ENCODE results near the gene PROB1. TPM values are rescaled to one million over a fixed set of nuclear protein-coding genes. Genes with fewer than 3 reads are reported as not detected.
"Not testable (repeated sequence)": the region's sequence is repeated elsewhere in the genome, so short reads cannot be mapped to it uniquely, and the experiment has no call there.

PROB1 gene
- total RNA-seq, 1 donor from 2014 or later = 0.86 TPM

GRCh38 chr5:139358064-139358463 is 36.8 kb downstream of the PROB1 start:
- peaks cover 8% of the 10 kb centered on the region for H3K36me3 ChIP-seq
- TF ChIP-seq, protein P1, sequence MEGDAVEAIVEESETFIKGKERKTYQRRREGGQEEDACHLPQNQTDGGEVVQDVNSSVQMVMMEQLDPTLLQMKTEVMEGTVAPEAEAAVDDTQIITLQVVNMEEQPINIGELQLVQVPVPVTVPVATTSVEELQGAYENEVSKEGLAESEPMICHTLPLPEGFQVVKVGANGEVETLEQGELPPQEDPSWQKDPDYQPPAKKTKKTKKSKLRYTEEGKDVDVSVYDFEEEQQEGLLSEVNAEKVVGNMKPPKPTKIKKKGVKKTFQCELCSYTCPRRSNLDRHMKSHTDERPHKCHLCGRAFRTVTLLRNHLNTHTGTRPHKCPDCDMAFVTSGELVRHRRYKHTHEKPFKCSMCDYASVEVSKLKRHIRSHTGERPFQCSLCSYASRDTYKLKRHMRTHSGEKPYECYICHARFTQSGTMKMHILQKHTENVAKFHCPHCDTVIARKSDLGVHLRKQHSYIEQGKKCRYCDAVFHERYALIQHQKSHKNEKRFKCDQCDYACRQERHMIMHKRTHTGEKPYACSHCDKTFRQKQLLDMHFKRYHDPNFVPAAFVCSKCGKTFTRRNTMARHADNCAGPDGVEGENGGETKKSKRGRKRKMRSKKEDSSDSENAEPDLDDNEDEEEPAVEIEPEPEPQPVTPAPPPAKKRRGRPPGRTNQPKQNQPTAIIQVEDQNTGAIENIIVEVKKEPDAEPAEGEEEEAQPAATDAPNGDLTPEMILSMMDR (IDR thresholded peaks at IDR 0.05) = no peak
- no peak overlapping the region for H3K4me3 ChIP-seq
- ATAC-seq (no peak), DNase-seq (no peak)
- no peaks in the 10 kb centered on the region for H3K9me3 ChIP-seq
- H3K4me1 ChIP-seq = peaks cover 18% of the 10 kb centered on the region
- no peak overlapping the region for H3K27ac ChIP-seq
- intact Hi-C loops (cut with DNase I) = no loop called here
- H3K27me3 ChIP-seq (ENCODE audit: low read depth) = no peaks in the 10 kb centered on the region

GRCh38 chr5:139355900-139356299 is 39.0 kb downstream of the PROB1 start:
- H3K9me3 ChIP-seq; H3K4me3 ChIP-seq; H3K27ac ChIP-seq; ATAC-seq; H3K27me3 ChIP-seq (ENCODE audit: low read depth); DNase-seq; intact Hi-C loops (cut with DNase I); H3K36me3 ChIP-seq: not testable (repeated sequence)
- peaks cover 18% of the 10 kb centered on the region for H3K4me1 ChIP-seq

GRCh38 chr5:139354186-139354585 is 40.7 kb downstream of the PROB1 start:
- Histone ChIP-seq H3K27me3 (ENCODE audit: low read depth) (no peaks in the 10 kb centered on the region), H3K27ac (no peak overlapping the region), H3K4me1 (peaks cover 24% of the 10 kb centered on the region), H3K36me3 (peaks cover 9% of the 10 kb centered on the region), H3K9me3 (no peaks in the 10 kb centered on the region), H3K4me3 (no peak overlapping the region)
- intact Hi-C loops (cut with DNase I) = no loop called here
- TF ChIP-seq, protein P1 (IDR thresholded peaks at IDR 0.05) = no peak
- ATAC-seq (no peak), DNase-seq (no peak)

- H3K4me1 ChIP-seq = peaks cover 36% of the 10 kb centered on the region
- intact Hi-C loops (cut with DNase I) = not testable (repeated sequence)
Observed at GRCh38 chr5:139347863-139348262, 47.0 kb downstream of the PROB1 start.

GRCh38 chr5:139345442-139345841 is 49.5 kb downstream of the PROB1 start:
- H3K27ac ChIP-seq; H3K27me3 ChIP-seq (ENCODE audit: low read depth); intact Hi-C loops (cut with DNase I); H3K9me3 ChIP-seq; H3K4me3 ChIP-seq; DNase-seq; ATAC-seq: not testable (repeated sequence)
- Histone ChIP-seq H3K36me3 (peaks cover 18% of the 10 kb centered on the region), H3K4me1 (peaks cover 47% of the 10 kb centered on the region)

More at GRCh38 chr5:139347863-139348262, 47.0 kb downstream of the PROB1 start:
- not testable (repeated sequence) for H3K4me3 ChIP-seq; DNase-seq; H3K9me3 ChIP-seq; ATAC-seq; H3K27ac ChIP-seq; H3K27me3 ChIP-seq (ENCODE audit: low read depth)
- peaks cover 18% of the 10 kb centered on the region for H3K36me3 ChIP-seq

DNA sequence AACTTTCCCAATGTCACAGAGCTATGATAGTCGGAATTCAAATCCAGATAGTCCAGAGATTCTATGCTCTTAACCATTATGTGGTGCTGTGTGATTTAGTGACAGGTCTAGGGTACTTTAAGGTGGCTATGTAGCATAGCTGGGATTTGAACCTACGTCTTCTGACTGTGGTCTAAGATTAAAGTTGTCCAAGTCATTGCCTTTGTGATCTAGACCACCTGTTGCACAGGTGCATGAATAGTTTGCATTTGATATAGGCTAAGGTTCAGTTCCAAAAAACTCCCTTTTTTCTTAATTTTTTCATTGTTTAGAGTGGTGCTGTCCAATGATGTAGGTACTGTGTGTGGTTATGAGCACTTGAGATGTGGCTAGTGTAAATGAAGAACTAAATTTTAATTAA is 50.7 kb downstream of the PROB1 start:
- TF ChIP-seq, protein P1 (IDR thresholded peaks at IDR 0.05) = no peak
- intact Hi-C loops (cut with DNase I) = no loop called here
- Histone ChIP-seq H3K27ac (no peak overlapping the region), H3K27me3 (ENCODE audit: low read depth) (no peaks in the 10 kb centered on the region), H3K36me3 (peaks cover 13% of the 10 kb centered on the region), H3K4me1 (peaks cover 41% of the 10 kb centered on the region), H3K4me3 (peak overlapping the region; percentile 83), H3K9me3 (no peaks in the 10 kb centered on the region)
- ATAC-seq (no peak), DNase-seq (no peak)

GRCh38 chr5:139343476-139343875 is 51.4 kb downstream of the PROB1 start:
- DNase-seq (no peak), ATAC-seq (no peak)
- Histone ChIP-seq H3K9me3 (no peaks in the 10 kb centered on the region), H3K27ac (no peak overlapping the region), H3K27me3 (ENCODE audit: low read depth) (no peaks in the 10 kb centered on the region), H3K4me3 (peak overlapping the region; percentile 83), H3K36me3 (peaks cover 12% of the 10 kb centered on the region), H3K4me1 (peaks cover 41% of the 10 kb centered on the region)
- intact Hi-C loops (cut with DNase I) = no loop called here
- TF ChIP-seq, protein P1 (IDR thresholded peaks at IDR 0.05) = no peak
